GM19193 (cell line): ENCODE results near the gene LAMB1.

ENCODE experiments used
- POLR2A ChIP-seq: IDR thresholded peaks from 4 replicates; pipeline ENCODE4 v1.6.1; 2011; ENCODE audit not compliant: insufficient read depth, insufficient read length; ENCODE audit errors: extremely low read depth

Gene LAMB1

DNA sequence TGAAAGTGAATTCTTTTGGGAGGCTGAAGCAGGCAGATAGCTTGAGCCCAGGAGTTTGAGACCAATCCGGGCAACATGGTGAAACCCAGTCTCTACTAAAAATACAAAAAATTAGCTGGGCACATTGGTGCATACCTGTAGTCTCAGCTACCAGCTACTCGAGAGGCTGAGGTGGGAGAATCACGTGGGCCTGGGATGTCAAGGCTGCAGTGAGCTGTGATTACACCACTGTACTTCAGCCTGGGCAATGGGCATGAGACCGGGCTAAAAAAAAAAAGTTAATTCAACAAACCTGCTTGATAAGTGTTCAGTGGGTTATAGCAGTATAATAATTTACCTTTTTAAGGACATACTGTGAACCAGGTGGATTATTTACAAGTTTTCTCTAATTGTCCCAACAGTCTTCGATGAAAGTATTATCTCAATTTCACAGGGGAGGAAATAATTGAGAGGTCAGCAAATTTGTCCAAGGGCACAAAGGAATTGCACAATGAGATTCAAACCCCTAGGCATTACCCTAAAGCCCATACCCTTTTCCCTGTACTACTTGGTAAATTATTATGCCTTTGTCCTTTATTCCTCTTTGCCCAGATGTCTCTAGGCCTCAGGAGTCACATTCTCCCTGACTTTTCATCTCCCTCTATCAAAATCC, 125.1 kb downstream of the LAMB1 start:
- no peak for TF ChIP-seq POLR2A

DNA sequence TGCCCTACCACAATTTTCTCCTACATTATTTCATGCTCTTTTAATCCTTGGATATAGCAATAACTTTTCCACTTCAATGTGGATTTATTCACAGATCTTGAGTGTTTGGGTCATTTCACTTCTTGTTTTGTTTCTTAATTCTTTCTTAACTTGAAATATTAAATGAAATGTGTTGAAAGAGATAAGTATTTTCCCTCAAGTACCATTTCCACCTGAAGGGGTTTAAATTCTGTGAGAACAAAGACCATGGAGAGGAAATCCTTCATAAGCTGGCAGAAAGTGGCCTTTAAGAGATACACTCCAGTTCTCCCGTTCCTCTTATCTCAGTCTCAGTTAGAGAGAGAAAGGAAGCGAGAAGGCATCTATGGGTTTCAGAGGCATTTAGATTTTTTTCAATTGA, 126.0 kb downstream of the LAMB1 start:
- TF ChIP-seq POLR2A = no peak

DNA sequence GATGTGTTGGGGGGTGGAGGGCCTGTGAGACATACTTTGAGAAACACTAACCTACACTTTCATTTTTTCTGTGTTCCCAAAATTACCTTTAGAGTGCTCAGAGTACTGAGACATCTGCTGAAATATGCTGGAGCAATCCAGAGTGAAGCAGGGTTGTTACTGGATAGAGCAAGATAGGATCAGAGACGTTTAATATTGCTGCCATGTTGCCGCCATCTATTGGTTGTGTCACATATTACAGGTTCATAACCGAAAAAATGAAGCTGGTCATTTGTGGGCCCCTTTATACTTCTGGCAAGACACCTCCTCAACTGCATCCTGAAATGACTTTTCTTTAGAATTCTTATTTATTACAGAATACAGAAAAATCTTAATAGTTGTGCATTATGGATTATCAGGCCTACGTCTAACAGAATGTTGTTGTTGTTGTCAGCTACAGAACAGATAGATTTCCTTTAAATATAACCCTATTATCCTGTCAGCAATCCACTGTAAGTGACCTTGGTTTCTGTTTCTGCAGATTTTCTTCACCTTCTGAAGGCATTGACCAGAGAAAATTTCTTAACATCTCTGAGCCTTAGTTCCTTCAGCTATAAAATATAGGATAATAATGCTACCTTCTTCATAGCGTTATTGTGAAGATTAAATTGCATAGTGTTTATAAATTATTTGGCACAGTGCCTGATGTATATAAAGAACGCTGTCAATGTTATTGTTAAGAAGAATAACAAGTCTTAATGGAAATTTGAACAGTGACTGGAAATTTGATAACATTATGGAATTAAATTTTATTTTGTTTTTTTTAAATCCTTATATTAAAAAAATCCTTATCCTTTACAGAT, 128.1 kb downstream of the LAMB1 start:
- no peak for TF ChIP-seq POLR2A

DNA sequence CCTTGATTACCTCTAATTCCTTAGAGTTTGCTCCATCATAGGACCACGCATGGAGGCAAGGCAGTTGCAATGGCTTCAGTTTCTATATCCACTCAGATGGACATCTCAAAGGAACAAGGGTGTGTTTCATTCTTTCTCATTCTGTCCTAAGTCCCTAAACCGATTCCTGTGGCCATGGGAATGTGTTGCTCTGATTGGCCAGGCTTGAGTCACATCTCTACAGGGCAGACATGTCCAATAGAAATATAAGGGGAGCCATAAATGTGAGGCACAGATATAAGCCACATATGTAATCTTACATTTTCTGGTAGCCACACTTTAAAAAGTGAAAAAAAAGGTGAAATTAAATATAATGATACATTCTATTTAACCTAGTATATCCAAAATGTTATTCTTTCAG, 128.8 kb downstream of the LAMB1 start:
- no peak for TF ChIP-seq POLR2A
